Activated CD4-positive, CD25-positive, alpha-beta regulatory T cell (primary cell): ENCODE measurements around the gene TENT4B.
"Not testable (repeated sequence)": the region's sequence is repeated elsewhere in the genome, so short reads cannot be mapped to it uniquely, and the experiment has no call there.

Experiments
- DNase-seq, 4 experiments: peaks; one replicate each; lab custom pipeline; 2025; lab: John Stamatoyannopoulos, UW

The TENT4B gene

GRCh38 chr16:50152807-50153595, at the start of gene TENT4B:
TENT4B (plus strand) TSS chr16:50153306; CDS start chr16:50153622, 316 bp downstream.
- peak; percentile 65 to 80 (median 74) for DNase-seq

GRCh38 chr16:50103764-50104163, 49.3 kb upstream of the TENT4B start:
- no peak for DNase-seq

GRCh38 chr16:50114357-50115129, 38.6 kb upstream of the TENT4B start:
- no peak for DNase-seq

- DNase-seq, result no peak
Observed at GRCh38 chr16:50120711-50121110, 32.4 kb upstream of the TENT4B start.

GRCh38 chr16:50121278-50121677, 31.8 kb upstream of the TENT4B start:
- DNase-seq, result no peak

- no peak for DNase-seq
Observed at GRCh38 chr16:50121721-50122445, 31.2 kb upstream of the TENT4B start.

- DNase-seq, result no peak
Observed at GRCh38 chr16:50123417-50123816, 29.7 kb upstream of the TENT4B start.

GRCh38 chr16:50124769-50125168, 28.3 kb upstream of the TENT4B start:
- no peak for DNase-seq

- DNase-seq, result no peak
Observed at GRCh38 chr16:50126183-50126582, 26.9 kb upstream of the TENT4B start.

GRCh38 chr16:50132571-50132970, 20.5 kb upstream of the TENT4B start:
- not testable (repeated sequence) for DNase-seq

- no peak for DNase-seq
Observed at GRCh38 chr16:50133214-50133613, 19.9 kb upstream of the TENT4B start.

- no peak for DNase-seq
Observed at GRCh38 chr16:50136399-50136798, 16.7 kb upstream of the TENT4B start.

- no peak for DNase-seq
Observed at GRCh38 chr16:50137268-50137667, 15.8 kb upstream of the TENT4B start.

- no peak for DNase-seq
Observed at GRCh38 chr16:50139580-50139979, 13.5 kb upstream of the TENT4B start.

- DNase-seq, result no peak
Observed at GRCh38 chr16:50144211-50144610, 8.9 kb upstream of the TENT4B start.

- no peak for DNase-seq
Observed at GRCh38 chr16:50146479-50147435, 6.3 kb upstream of the TENT4B start.

- no peak for DNase-seq
Observed at GRCh38 chr16:50151322-50151721, 1.8 kb upstream of the TENT4B start.

GRCh38 chr16:50151756-50152155, 1.4 kb upstream of the TENT4B start:
- no peak for DNase-seq

GRCh38 chr16:50152351-50152806, 727 bp upstream of the TENT4B start:
- peak; percentile 27 to 71 (median 44) for DNase-seq

GRCh38 chr16:50153596-50154419, 702 bp downstream of the TENT4B start:
- DNase-seq, result peak in 2 of 4 experiments; percentile 22 to 28
